CD4-positive, alpha-beta T cell (primary cell): ENCODE results near the gene SNTG2. TPM values are rescaled to one million over a fixed set of nuclear protein-coding genes. Genes with fewer than 3 reads are reported as not detected.

Source experiments
- ATAC-seq: fragments of 200-7000 bp; cut with Tn5 transposase; one replicate; pipeline ENCODE4 v1.10.0; 2022; ENCODE audit warnings: mild to moderate bottlenecking; ENCODE audit not compliant: poor library complexity
- CTCF ChIA-PET: fragments of 350-600 bp; sonication (Branson Sonifier 250); formaldehyde crosslinking; loops from one replicate; lab custom pipeline; 2021; ENCODE audit warnings: antibody characterized with exemption, inconsistent platforms; lab: Charles Lee
- POLR2A ChIA-PET: fragments of 350-600 bp; sonication (Branson Sonifier 250); formaldehyde crosslinking; loops from one replicate; lab custom pipeline; 2021; ENCODE audit warnings: antibody characterized with exemption, inconsistent platforms; lab: Charles Lee
- DNase-seq, 14 experiments: peaks; one replicate each; pipeline ENCODE4 v3.0.0-alpha.2; 2013 to 2020; ENCODE audit warnings: mixed read lengths in 2 of 14
- H3K27ac ChIP-seq, 2 donors: one replicate each; pipeline versions ENCODE4 v1.5.1 to v1.7.0; 2013; ENCODE audit warnings: low read length in 2 of 2, low read depth in 1 of 2, mild to moderate bottlenecking in 1 of 2
- H3K27me3 ChIP-seq, 2 experiments: 1 replicate in 1 of 2; 2 replicates in 1 of 2; pipeline versions ENCODE4 v1.6.1 to v1.7.0; 2013; ENCODE audit warnings: low read length in 2 of 2, control low read depth in 1 of 2, mild to moderate bottlenecking in 1 of 2, moderate library complexity in 1 of 2; ENCODE audit not compliant: insufficient read depth in 2 of 2, control insufficient read depth in 1 of 2
- H3K36me3 ChIP-seq: one replicate; pipeline ENCODE4 v1.6.1; 2013; ENCODE audit warnings: low read length, control low read depth; ENCODE audit not compliant: insufficient read depth
- H3K4me1 ChIP-seq: one replicate; pipeline ENCODE4 v1.6.1; 2013; ENCODE audit warnings: low read length, control low read depth; ENCODE audit not compliant: insufficient read depth
- H3K4me3 ChIP-seq: one replicate; pipeline ENCODE4 v1.5.1; 2013; ENCODE audit warnings: mild to moderate bottlenecking, low read length, moderate library complexity
- H3K9me3 ChIP-seq, 2 experiments: 1 replicate in 1 of 2; 2 replicates in 1 of 2; pipeline versions ENCODE4 v1.6.1 to v1.7.0; 2013; ENCODE audit warnings: low read length in 2 of 2, mild to moderate bottlenecking in 2 of 2, control low read depth in 1 of 2, moderate library complexity in 1 of 2; ENCODE audit not compliant: control insufficient read depth in 1 of 2, insufficient read depth in 1 of 2
- H3K27ac Mint-ChIP-seq: one replicate; pipeline ENCODE4 v1.8.0; 2020; ENCODE audit warnings: mixed read lengths
- H3K27me3 Mint-ChIP-seq: one replicate; pipeline ENCODE4 v1.8.0; 2021; ENCODE audit warnings: mixed read lengths
- H3K36me3 Mint-ChIP-seq: one replicate; pipeline ENCODE4 v1.8.0; 2021; ENCODE audit warnings: low read depth, mixed read lengths
- H3K4me1 Mint-ChIP-seq: one replicate; pipeline ENCODE4 v1.8.0; 2021; ENCODE audit warnings: low read depth, mixed read lengths
- H3K4me3 Mint-ChIP-seq: one replicate; pipeline ENCODE4 v1.8.0; 2020; ENCODE audit warnings: mild to moderate bottlenecking, mixed read lengths
- H3K9me3 Mint-ChIP-seq: one replicate; pipeline ENCODE4 v1.8.0; 2020; ENCODE audit warnings: mixed read lengths
- CTCF ChIP-seq: fragments of 200-600 bp; IDR thresholded peaks from one replicate; pipeline ENCODE4 v1.8.0; 2022; ENCODE audit warnings: antibody characterized with exemption, mild to moderate bottlenecking
- intact Hi-C, 2 experiments: fragments of 100-400 bp; cut with DNase I in 1 of 2; cut with micrococcal nuclease in 1 of 2; formaldehyde crosslinking; loops; one replicate each; pipeline versions ENCODE4 v1.15.1 to v1.9.0; 2023 to 2025; cut with DNase I, micrococcal nuclease
- total RNA-seq, 174 experiments: library from RNA in 2 of 174; stranded (reverse) in 2 of 174; gene quantifications; one replicate each; pipeline ENCODE4 v1.2.3 and lab custom pipeline; 2021 to 2026

The SNTG2 gene
- total RNA-seq, 2 experiments from 2014 or later = 1.1 to 1.5 TPM

- Mint-ChIP-seq H3K27me3 (peaks cover 13% of the 10 kb centered on the region), H3K9me3 (no peaks in the 10 kb centered on the region), H3K4me3 (no peak overlapping the region), H3K4me1 (no peaks in the 10 kb centered on the region), H3K36me3 (no peaks in the 10 kb centered on the region), H3K27ac (no peak overlapping the region)
- DNase-seq = no peak
- ATAC-seq = no peak
- H3K36me3 ChIP-seq = no peaks in the 10 kb centered on the region
- H3K4me1 ChIP-seq = peaks cover 8% of the 10 kb centered on the region
- no peak overlapping the region for H3K27ac ChIP-seq
- no peak overlapping the region for H3K4me3 ChIP-seq
- intact Hi-C loops = no loop called here
- peaks cover 3 to 4% of the 10 kb centered on the region in 2 experiments for H3K27me3 ChIP-seq
- ChIA-PET POLR2A (no interaction called here), CTCF (no interaction called here)
- no peak for TF ChIP-seq CTCF
- no peaks in the 10 kb centered on the region for H3K9me3 ChIP-seq
Measured at GRCh38 chr2:987789-988188, 37.1 kb downstream of the SNTG2 start.

- CTCF ChIA-PET = no interaction called here
- H3K36me3 ChIP-seq = no peaks in the 10 kb centered on the region
- H3K4me3 Mint-ChIP-seq = no peak overlapping the region
- no peaks in the 10 kb centered on the region for H3K9me3 Mint-ChIP-seq
- H3K4me3 ChIP-seq = no peak overlapping the region
- POLR2A ChIA-PET = no interaction called here
- TF ChIP-seq CTCF = no peak
- H3K27me3 Mint-ChIP-seq = peaks cover 6% of the 10 kb centered on the region
- H3K27me3 ChIP-seq = no peaks in the 10 kb centered on the region
- H3K27ac Mint-ChIP-seq = no peak overlapping the region
- H3K27ac ChIP-seq = no peak overlapping the region
- intact Hi-C loops = no loop called here
- ATAC-seq (no peak), DNase-seq (no peak)
- no peaks in the 10 kb centered on the region for H3K4me1 Mint-ChIP-seq
- H3K9me3 ChIP-seq = no peaks in the 10 kb centered on the region
- peaks cover 6% of the 10 kb centered on the region for H3K4me1 ChIP-seq
- H3K36me3 Mint-ChIP-seq = no peaks in the 10 kb centered on the region
Measured at GRCh38 chr2:989781-990467, 39.3 kb downstream of the SNTG2 start.

- peaks cover under 1% of the 10 kb centered on the region for H3K4me1 ChIP-seq
- H3K4me3 Mint-ChIP-seq = no peak overlapping the region
- H3K36me3 Mint-ChIP-seq = no peaks in the 10 kb centered on the region
- peaks cover 15% of the 10 kb centered on the region for H3K27me3 Mint-ChIP-seq
- H3K27ac ChIP-seq = no peak overlapping the region
- intact Hi-C loops = no loop called here
- ChIA-PET POLR2A (no interaction called here), CTCF (no interaction called here)
- H3K27ac Mint-ChIP-seq = no peak overlapping the region
- ATAC-seq = no peak
- DNase-seq = no peak
- H3K4me1 Mint-ChIP-seq = no peaks in the 10 kb centered on the region
- no peak for TF ChIP-seq CTCF
- no peaks in the 10 kb centered on the region for H3K9me3 Mint-ChIP-seq
- no peaks in the 10 kb centered on the region for H3K36me3 ChIP-seq
- no peaks in the 10 kb centered on the region for H3K27me3 ChIP-seq
- no peak overlapping the region for H3K4me3 ChIP-seq
- H3K9me3 ChIP-seq = no peaks in the 10 kb centered on the region
Measured at GRCh38 chr2:990970-991369, 40.3 kb downstream of the SNTG2 start.
